Mesenchymal stem cell (in vitro differentiated cells and primary cell): ENCODE measurements around the gene NELFB.
A peak's percentile ranks its signal among the peaks of the same experiment; 100 is the strongest.

Experiments
- DNase-seq: peaks from one replicate; pipeline ENCODE4 v3.0.0-alpha.2; 2013
- H2AFZ ChIP-seq: one replicate; pipeline ENCODE4 v1.6.1; 2013; ENCODE audit warnings: low read depth, mild to moderate bottlenecking, control low read depth, inconsistent platforms, low read length, moderate library complexity
- H2AK5ac ChIP-seq: 2 replicates; pipeline ENCODE4 v1.6.1; 2013; ENCODE audit warnings: low read length, moderate library complexity, mild to moderate bottlenecking, inconsistent platforms; ENCODE audit not compliant: severe bottlenecking
- H2BK120ac ChIP-seq: one replicate; pipeline ENCODE4 v1.6.1; 2013; ENCODE audit warnings: low read depth, mild to moderate bottlenecking, inconsistent platforms, low read length, moderate library complexity
- H2BK12ac ChIP-seq, 2 experiments: one replicate each; pipeline ENCODE4 v1.6.1; 2013; ENCODE audit warnings: inconsistent platforms in 2 of 2, low read length in 2 of 2, mild to moderate bottlenecking in 2 of 2, moderate library complexity in 2 of 2, control low read depth in 1 of 2
- H2BK15ac ChIP-seq: one replicate; pipeline ENCODE4 v1.6.1; 2013; ENCODE audit warnings: mild to moderate bottlenecking, low read depth, inconsistent platforms; ENCODE audit not compliant: poor library complexity, severe bottlenecking
- H2BK5ac ChIP-seq: 2 replicates; pipeline ENCODE4 v1.6.1; 2013; ENCODE audit warnings: low read depth, mild to moderate bottlenecking, low read length, control low read depth, inconsistent platforms; ENCODE audit not compliant: poor library complexity, severe bottlenecking
- H3K14ac ChIP-seq, 2 experiments: one replicate each; pipeline ENCODE4 v1.6.1; 2013; ENCODE audit warnings: inconsistent platforms in 2 of 2, low read length in 2 of 2, control low read depth in 1 of 2, mild to moderate bottlenecking in 1 of 2, moderate library complexity in 1 of 2
- H3K18ac ChIP-seq, 2 experiments: one replicate each; pipeline ENCODE4 v1.6.1; 2013; ENCODE audit warnings: inconsistent platforms in 2 of 2, low read length in 2 of 2, control low read depth in 1 of 2, low read depth in 1 of 2, mild to moderate bottlenecking in 1 of 2
- H3K23ac ChIP-seq, 2 experiments: one replicate each; pipeline ENCODE4 v1.6.1; 2013; ENCODE audit warnings: inconsistent platforms in 2 of 2, low read length in 2 of 2, mild to moderate bottlenecking in 2 of 2, moderate library complexity in 2 of 2, control low read depth in 1 of 2
- H3K27ac ChIP-seq: 2 replicates; pipeline ENCODE4 v1.5.1; 2013; ENCODE audit warnings: mild to moderate bottlenecking, moderate library complexity, low read length, control low read depth, inconsistent platforms; ENCODE audit not compliant: poor library complexity, severe bottlenecking
- H3K27me3 ChIP-seq, 2 experiments: 2 replicates each; pipeline versions ENCODE4 v1.6.1 to v1.7.0; 2013; ENCODE audit warnings: low read length in 2 of 2, mild to moderate bottlenecking in 2 of 2, moderate library complexity in 2 of 2, control low read depth in 1 of 2, inconsistent platforms in 1 of 2; ENCODE audit not compliant: control insufficient read depth in 1 of 2, insufficient read depth in 1 of 2
- H3K36me3 ChIP-seq, 2 experiments: 2 replicates each; pipeline versions ENCODE4 v1.6.1 to v1.7.0; 2013; ENCODE audit warnings: low read length in 2 of 2, control low read depth in 1 of 2, inconsistent platforms in 1 of 2, low read depth in 1 of 2, mild to moderate bottlenecking in 1 of 2; ENCODE audit not compliant: insufficient read depth in 2 of 2, control insufficient read depth in 1 of 2
- H3K4ac ChIP-seq, 2 experiments: one replicate each; pipeline ENCODE4 v1.6.1; 2013; ENCODE audit warnings: inconsistent platforms in 2 of 2, low read length in 2 of 2, mild to moderate bottlenecking in 2 of 2, moderate library complexity in 2 of 2, control low read depth in 1 of 2, low read depth in 1 of 2
- H3K4me1 ChIP-seq: 2 replicates; pipeline ENCODE4 v1.6.1; 2013; ENCODE audit warnings: low read depth, low read length, control low read depth; ENCODE audit not compliant: control insufficient read depth, insufficient read depth
- H3K4me2 ChIP-seq: 2 replicates; pipeline ENCODE4 v1.6.1; 2013; ENCODE audit warnings: low read length, mild to moderate bottlenecking, inconsistent platforms; ENCODE audit not compliant: poor library complexity, severe bottlenecking
- H3K4me3 ChIP-seq, 2 experiments: 2 replicates each; pipeline versions ENCODE4 v1.5.1 to v1.7.0; 2013; ENCODE audit warnings: low read length in 2 of 2, mild to moderate bottlenecking in 2 of 2, control low read depth in 1 of 2, low read depth in 1 of 2; ENCODE audit not compliant: insufficient read depth in 1 of 2
- H3K79me1 ChIP-seq: replicated peaks from 2 replicates; pipeline ENCODE4 v1.6.1; 2013; ENCODE audit warnings: mild to moderate bottlenecking, control low read depth, low read length, inconsistent platforms; ENCODE audit not compliant: poor library complexity, severe bottlenecking
- H3K9ac ChIP-seq: 2 replicates; pipeline ENCODE4 v1.7.0; 2013; ENCODE audit warnings: mild to moderate bottlenecking, low read length, moderate library complexity
- H3K9me3 ChIP-seq: 2 replicates; pipeline ENCODE4 v1.7.0; 2013; ENCODE audit warnings: mild to moderate bottlenecking, low read length; ENCODE audit not compliant: control insufficient read depth
- H4K8ac ChIP-seq: one replicate; pipeline ENCODE4 v1.6.1; 2013; ENCODE audit warnings: inconsistent platforms, mild to moderate bottlenecking, low read length, moderate library complexity
- H4K91ac ChIP-seq: one replicate; pipeline ENCODE4 v1.6.1; 2013; ENCODE audit warnings: mild to moderate bottlenecking, low read length, inconsistent platforms
- WGBS: methylation state at CpG from one replicate; pipeline ENCODE4 v1.1.7; 2013; ENCODE audit warnings: mixed read lengths; 5-methylcytosine and 5-hydroxymethylcytosine counted together

NELFB gene

DNA sequence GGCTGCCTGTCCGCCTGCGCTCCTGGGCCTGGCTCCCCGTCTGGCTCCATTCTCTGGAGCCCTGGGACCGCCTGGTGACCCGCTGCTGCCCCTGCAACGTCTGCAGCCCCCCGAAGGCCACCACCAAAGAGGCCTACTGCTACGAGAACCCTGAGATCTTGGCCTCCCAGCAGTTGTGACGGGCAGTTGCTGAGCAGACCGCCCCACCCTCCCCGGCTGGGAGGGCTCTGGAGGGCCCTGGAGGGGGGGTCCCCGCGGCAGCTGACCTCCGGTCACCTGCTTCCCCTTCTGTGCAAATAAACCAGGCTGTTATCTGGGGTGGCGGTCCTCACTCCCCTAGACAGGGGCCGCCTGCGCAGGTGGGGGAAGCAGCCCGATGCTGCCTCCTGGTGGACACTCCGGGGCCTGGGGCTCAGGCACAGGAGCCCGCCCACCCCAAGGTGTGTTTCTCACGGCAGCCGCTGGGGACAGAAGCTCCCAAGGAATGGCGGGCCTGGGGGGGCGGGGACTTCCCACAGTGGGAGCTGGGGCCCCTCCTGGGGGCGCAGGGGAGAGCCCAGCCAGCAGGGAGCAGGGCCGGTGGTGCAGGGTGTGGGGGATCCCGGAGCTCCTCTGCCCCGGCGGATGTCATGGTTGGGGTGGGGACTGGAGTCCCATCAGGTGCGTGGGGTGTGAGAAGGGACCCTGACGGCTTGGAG is 18.7 kb upstream of the NELFB start:
- peaks cover 0 to 38% of the 10 kb centered on the region in 2 experiments for H3K27me3 ChIP-seq

DNA sequence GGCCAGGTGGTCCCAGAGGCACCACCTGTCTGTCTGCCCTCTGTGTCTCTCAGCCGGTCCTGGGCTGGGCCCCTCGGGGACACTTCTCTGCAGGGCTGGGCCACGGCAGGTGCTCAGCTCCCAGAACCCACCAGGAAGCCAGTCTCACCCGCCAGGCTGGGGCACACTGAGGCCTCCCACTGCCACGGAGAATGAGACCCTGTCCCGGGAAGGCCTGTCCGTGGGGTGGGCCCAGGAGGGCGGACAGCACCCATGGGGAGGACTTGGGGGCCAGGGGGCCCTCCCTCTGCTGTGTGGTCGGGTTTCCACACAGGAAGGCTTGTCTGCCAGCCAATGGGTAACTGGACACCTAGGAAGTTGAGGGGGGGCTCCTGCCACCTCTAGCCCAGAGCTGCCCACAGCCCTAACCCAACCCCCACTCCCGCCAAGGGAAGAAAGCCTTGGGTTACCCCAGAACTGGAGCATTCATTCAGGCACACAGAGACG is 18.1 kb upstream of the NELFB start:
- H3K4me2 ChIP-seq: peak overlapping the region; percentile 49
- H2AFZ ChIP-seq: peak overlapping the region; percentile 57
- H3K79me1 ChIP-seq: peaks cover 21% of the 10 kb centered on the region
- H2AK5ac ChIP-seq: peak overlapping the region; percentile 5
- no peak overlapping the region for H3K14ac ChIP-seq
- 79% methylated on average over 11 of the region's 11 CpGs for WGBS
- H2BK12ac ChIP-seq: peak overlapping the region in 1 of 2 experiments; percentile 85
- no peaks in the 10 kb centered on the region for H3K9me3 ChIP-seq
- no peak overlapping the region for H3K27ac ChIP-seq
- H3K27me3 ChIP-seq: peaks cover 0 to 32% of the 10 kb centered on the region in 2 experiments
- peak overlapping the region; percentile 52 for H4K8ac ChIP-seq
- peak overlapping the region in 1 of 2 experiments; percentile 42 for H3K4ac ChIP-seq
- H3K4me3 ChIP-seq: no peak overlapping the region
- no peak overlapping the region for H3K23ac ChIP-seq
- peaks cover 3 to 7% of the 10 kb centered on the region in 2 experiments for H3K36me3 ChIP-seq
- H3K9ac ChIP-seq: no peak overlapping the region
- peak overlapping the region; percentile 74 for H4K91ac ChIP-seq
- H2BK15ac ChIP-seq: no peak overlapping the region
- peaks cover 34% of the 10 kb centered on the region for H3K4me1 ChIP-seq
- no peak for DNase-seq
- H3K18ac ChIP-seq: peak overlapping the region in 1 of 2 experiments; percentile 89
- no peak overlapping the region for H2BK5ac ChIP-seq
- H2BK120ac ChIP-seq: no peak overlapping the region

More for the DNA sequence above, 18.7 kb upstream of the NELFB start:
- H3K79me1 ChIP-seq: peaks cover 21% of the 10 kb centered on the region
- peak overlapping the region in 1 of 2 experiments; percentile 85 for H2BK12ac ChIP-seq
- H3K27ac ChIP-seq: no peak overlapping the region
- DNase-seq: peak; percentile 83
- H3K23ac ChIP-seq: no peak overlapping the region
- H3K4me2 ChIP-seq: peak overlapping the region; percentile 49
- peak overlapping the region; percentile 52 for H4K8ac ChIP-seq
- H3K9ac ChIP-seq: no peak overlapping the region
- H2BK5ac ChIP-seq: no peak overlapping the region
- peaks cover 0 to 3% of the 10 kb centered on the region in 2 experiments for H3K36me3 ChIP-seq
- H3K4me1 ChIP-seq: peaks cover 34% of the 10 kb centered on the region
- H3K4me3 ChIP-seq: peak overlapping the region in 1 of 2 experiments; percentile 21
- whole genome bisulfite sequencing: 23% methylated on average over 29 of the region's 31 CpGs
- no peak overlapping the region for H2BK120ac ChIP-seq
- H3K4ac ChIP-seq: peak overlapping the region in 1 of 2 experiments; percentile 42
- H3K14ac ChIP-seq: no peak overlapping the region
- no peak overlapping the region for H2BK15ac ChIP-seq
- H2AFZ ChIP-seq: peak overlapping the region; percentile 57
- H2AK5ac ChIP-seq: no peak overlapping the region
- H4K91ac ChIP-seq: peak overlapping the region; percentile 74
- H3K18ac ChIP-seq: peak overlapping the region in 1 of 2 experiments; percentile 89
- H3K9me3 ChIP-seq: no peaks in the 10 kb centered on the region

GRCh38 chr9:137237759-137238726 is 17.1 kb upstream of the NELFB start:
- peak overlapping the region; percentile 17 for H2AK5ac ChIP-seq
- H3K14ac ChIP-seq: peak overlapping the region in 1 of 2 experiments; percentile 9
- no peak overlapping the region for H3K27ac ChIP-seq
- peak overlapping the region; percentile 70 for H4K91ac ChIP-seq
- peak overlapping the region in 1 of 2 experiments; percentile 23 for H3K23ac ChIP-seq
- H3K4ac ChIP-seq: no peak overlapping the region
- H3K4me1 ChIP-seq: peaks cover 43% of the 10 kb centered on the region
- peaks cover 21% of the 10 kb centered on the region for H3K79me1 ChIP-seq
- H3K27me3 ChIP-seq: peaks cover 0 to 23% of the 10 kb centered on the region in 2 experiments
- peak overlapping the region in 1 of 2 experiments; percentile 54 for H3K4me3 ChIP-seq
- peak overlapping the region in 1 of 2 experiments; percentile 84 for H2BK12ac ChIP-seq
- no peak overlapping the region for H2BK120ac ChIP-seq
- peak overlapping the region; percentile 32 for H3K9ac ChIP-seq
- no peak for DNase-seq
- no peak overlapping the region for H4K8ac ChIP-seq
- no peak overlapping the region for H3K4me2 ChIP-seq
- no peaks in the 10 kb centered on the region for H3K9me3 ChIP-seq
- peak overlapping the region; percentile 6 for H2BK15ac ChIP-seq
- H2BK5ac ChIP-seq: no peak overlapping the region
- WGBS: 85% methylated on average over 13 of the region's 13 CpGs
- no peak overlapping the region for H3K18ac ChIP-seq
- H3K36me3 ChIP-seq: peaks cover 14 to 17% of the 10 kb centered on the region in 2 experiments
- no peak overlapping the region for H2AFZ ChIP-seq
